ENCODE results near the gene FGFR2.

DNA sequence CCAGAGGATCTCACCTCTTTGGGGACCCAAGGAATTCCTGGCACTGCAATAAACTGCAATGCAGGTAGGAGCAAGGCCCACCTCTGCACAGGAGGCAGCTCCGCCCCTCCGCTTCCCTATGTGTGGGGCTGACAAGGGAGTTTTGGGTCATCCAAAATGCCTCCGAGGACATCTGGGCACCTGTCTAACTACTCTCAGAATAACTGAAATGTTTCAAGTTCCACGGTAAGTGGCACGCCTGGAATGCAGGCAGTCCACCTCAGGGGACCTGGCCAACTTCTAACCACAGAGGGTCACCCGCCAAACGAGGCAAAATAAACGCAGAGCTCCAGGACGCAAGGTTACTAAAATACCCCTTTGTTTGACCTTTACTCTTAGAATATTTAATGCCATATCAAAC lies 102.5 kb downstream of the FGFR2 start:
- TF ChIP-seq EZH2phosphoT487 (IDR thresholded peaks at IDR 0.05; ENCODE audit: borderline replicate concordance, low read depth, low read length), result no peak
- TF ChIP-seq, protein P1, sequence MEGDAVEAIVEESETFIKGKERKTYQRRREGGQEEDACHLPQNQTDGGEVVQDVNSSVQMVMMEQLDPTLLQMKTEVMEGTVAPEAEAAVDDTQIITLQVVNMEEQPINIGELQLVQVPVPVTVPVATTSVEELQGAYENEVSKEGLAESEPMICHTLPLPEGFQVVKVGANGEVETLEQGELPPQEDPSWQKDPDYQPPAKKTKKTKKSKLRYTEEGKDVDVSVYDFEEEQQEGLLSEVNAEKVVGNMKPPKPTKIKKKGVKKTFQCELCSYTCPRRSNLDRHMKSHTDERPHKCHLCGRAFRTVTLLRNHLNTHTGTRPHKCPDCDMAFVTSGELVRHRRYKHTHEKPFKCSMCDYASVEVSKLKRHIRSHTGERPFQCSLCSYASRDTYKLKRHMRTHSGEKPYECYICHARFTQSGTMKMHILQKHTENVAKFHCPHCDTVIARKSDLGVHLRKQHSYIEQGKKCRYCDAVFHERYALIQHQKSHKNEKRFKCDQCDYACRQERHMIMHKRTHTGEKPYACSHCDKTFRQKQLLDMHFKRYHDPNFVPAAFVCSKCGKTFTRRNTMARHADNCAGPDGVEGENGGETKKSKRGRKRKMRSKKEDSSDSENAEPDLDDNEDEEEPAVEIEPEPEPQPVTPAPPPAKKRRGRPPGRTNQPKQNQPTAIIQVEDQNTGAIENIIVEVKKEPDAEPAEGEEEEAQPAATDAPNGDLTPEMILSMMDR (conservative IDR thresholded peaks at IDR 0.05; ENCODE audit: low read length), result no peak

All from OCI-LY7 (cell line).